ENCODE data around the gene ALKBH6.

DNA sequence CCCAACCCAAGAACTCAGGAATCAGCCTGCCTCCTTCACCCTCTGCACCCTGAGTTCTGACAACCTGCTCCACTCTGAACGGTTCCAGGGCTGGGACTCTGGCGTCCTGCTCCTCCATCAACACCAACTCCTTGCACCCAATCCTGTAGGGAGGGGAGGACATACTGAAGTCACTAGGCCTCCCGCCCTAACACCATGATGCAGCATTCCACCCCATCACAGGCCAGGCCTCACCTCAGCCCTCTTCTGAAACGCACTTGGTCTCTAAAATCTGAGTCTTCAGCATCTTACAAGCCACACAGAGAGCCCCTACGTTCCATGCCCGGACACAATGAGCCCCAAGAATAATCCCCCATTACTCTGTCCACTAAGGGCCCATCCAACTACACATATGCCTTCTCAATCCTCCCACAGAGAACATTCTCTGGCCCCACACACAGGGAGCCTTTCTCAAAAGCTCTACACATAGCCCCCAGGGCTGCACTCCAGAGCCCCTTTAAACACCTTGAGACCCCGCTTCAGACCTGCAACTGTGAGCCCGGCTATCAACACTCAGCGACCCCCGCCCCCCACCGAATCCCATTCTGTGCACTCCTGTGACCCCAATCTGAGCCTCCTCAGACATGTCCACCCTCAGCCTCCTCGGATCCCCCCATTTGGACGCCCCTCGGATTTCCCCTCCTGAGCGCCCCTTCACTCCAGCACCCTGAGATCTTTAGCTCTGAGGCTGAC is 567 bp downstream of the ALKBH6 start:
- TF ChIP-seq, protein P1, sequence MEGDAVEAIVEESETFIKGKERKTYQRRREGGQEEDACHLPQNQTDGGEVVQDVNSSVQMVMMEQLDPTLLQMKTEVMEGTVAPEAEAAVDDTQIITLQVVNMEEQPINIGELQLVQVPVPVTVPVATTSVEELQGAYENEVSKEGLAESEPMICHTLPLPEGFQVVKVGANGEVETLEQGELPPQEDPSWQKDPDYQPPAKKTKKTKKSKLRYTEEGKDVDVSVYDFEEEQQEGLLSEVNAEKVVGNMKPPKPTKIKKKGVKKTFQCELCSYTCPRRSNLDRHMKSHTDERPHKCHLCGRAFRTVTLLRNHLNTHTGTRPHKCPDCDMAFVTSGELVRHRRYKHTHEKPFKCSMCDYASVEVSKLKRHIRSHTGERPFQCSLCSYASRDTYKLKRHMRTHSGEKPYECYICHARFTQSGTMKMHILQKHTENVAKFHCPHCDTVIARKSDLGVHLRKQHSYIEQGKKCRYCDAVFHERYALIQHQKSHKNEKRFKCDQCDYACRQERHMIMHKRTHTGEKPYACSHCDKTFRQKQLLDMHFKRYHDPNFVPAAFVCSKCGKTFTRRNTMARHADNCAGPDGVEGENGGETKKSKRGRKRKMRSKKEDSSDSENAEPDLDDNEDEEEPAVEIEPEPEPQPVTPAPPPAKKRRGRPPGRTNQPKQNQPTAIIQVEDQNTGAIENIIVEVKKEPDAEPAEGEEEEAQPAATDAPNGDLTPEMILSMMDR (IDR thresholded peaks at IDR 0.05; ENCODE audit: insufficient read depth, low read depth, low read length), result no peak
- TF ChIP-seq EZH2 (IDR thresholded peaks at IDR 0.05; ENCODE audit: insufficient read depth, low read length), result no peak

Data from astrocyte (in vitro differentiated cells and primary cell).